SK-N-SH (cell line): ENCODE measurements around the gene NTM.

ENCODE experiments used
- FOXJ3 ChIP-seq: sonication (generic); formaldehyde crosslinking; IDR thresholded peaks from 2 replicates; pipeline ENCODE4 v1.5.1; 2020; ENCODE audit warnings: mild to moderate bottlenecking, missing genetic modification reagents
- FOXM1 ChIP-seq: IDR thresholded peaks from 2 replicates; pipeline ENCODE4 v1.4.0; 2012; ENCODE audit warnings: low read depth, mild to moderate bottlenecking
- IRF3 ChIP-seq: fragments of 150-350 bp; IDR thresholded peaks from 2 replicates; pipeline ENCODE4 v1.6.1; 2016; ENCODE audit warnings: mild to moderate bottlenecking, low read depth, low read length
- MAX ChIP-seq: IDR thresholded peaks from 2 replicates; pipeline ENCODE4 v1.4.0; 2012; ENCODE audit warnings: low read depth
- POLR2AphosphoS5 ChIP-seq: IDR thresholded peaks from 2 replicates; pipeline ENCODE4 v1.6.1; 2012; ENCODE audit warnings: low read depth, low read length
- TF ChIP-seq, protein P1 (sequence below): fragments of 200-600 bp; sonication (generic); IDR thresholded peaks from 2 replicates; pipeline ENCODE4 v1.6.1; 2017; ENCODE audit warnings: antibody characterized with exemption, mild to moderate bottlenecking, moderate library complexity

GRCh38 chr11:131808470-131808869 lies 438.1 kb downstream of the NTM start:
- TF ChIP-seq, protein P1, sequence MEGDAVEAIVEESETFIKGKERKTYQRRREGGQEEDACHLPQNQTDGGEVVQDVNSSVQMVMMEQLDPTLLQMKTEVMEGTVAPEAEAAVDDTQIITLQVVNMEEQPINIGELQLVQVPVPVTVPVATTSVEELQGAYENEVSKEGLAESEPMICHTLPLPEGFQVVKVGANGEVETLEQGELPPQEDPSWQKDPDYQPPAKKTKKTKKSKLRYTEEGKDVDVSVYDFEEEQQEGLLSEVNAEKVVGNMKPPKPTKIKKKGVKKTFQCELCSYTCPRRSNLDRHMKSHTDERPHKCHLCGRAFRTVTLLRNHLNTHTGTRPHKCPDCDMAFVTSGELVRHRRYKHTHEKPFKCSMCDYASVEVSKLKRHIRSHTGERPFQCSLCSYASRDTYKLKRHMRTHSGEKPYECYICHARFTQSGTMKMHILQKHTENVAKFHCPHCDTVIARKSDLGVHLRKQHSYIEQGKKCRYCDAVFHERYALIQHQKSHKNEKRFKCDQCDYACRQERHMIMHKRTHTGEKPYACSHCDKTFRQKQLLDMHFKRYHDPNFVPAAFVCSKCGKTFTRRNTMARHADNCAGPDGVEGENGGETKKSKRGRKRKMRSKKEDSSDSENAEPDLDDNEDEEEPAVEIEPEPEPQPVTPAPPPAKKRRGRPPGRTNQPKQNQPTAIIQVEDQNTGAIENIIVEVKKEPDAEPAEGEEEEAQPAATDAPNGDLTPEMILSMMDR = no peak
- TF ChIP-seq FOXM1 (no peak), POLR2AphosphoS5 (no peak), MAX (no peak), IRF3 (no peak), FOXJ3 (no peak)
